Measurements from ENCODE around the gene VAV3.

VAV3 gene

DNA sequence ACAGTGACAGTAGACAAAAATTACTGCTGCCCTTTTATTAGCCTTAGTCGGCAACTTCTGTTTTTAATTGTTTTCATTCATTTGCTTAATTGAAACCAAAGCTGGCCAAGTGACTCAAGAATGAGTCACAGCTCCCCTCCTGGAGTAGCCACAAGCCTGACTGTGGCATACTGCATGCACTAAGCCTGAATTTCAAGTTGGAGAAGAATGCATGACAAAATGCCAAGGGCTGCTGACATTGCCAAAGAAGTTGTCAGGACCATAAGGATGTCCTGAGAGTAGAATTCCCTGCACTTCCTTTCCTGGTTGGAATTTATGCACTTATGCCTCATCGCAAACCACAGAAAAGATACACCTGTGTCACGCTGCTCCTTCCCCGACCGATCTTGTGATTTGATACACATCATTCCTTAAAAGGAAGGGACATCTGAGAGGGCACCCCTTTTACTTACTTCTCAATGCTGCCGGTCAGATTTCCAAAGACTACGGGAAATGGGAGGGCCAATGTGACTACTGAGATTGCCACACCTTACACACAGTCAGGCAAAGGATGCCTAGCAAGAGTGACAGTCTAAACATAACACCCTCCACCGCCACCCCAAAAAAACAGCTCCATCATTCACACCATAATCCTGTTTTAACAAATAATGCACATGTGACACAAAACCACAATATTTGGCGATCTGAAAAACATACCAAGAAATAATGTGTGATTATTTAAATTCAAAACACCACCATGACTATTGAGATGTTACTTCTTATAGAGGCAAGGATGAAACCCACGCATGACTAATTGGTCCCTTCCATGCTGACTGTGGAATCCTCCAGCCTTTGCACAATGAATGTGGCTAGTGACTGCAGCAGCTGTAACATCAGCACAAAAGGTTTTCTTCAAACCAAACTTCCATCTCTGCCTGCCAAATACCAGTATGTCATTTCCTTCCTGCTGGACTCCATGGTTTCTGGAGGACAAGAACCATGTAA lies 28.2 kb downstream of the VAV3 start:
- peak in 1 of 2 donors; percentile 18 for DNase-seq (ENCODE audit: low read depth in 1 of 2, low spot score in 1 of 2)

DNA sequence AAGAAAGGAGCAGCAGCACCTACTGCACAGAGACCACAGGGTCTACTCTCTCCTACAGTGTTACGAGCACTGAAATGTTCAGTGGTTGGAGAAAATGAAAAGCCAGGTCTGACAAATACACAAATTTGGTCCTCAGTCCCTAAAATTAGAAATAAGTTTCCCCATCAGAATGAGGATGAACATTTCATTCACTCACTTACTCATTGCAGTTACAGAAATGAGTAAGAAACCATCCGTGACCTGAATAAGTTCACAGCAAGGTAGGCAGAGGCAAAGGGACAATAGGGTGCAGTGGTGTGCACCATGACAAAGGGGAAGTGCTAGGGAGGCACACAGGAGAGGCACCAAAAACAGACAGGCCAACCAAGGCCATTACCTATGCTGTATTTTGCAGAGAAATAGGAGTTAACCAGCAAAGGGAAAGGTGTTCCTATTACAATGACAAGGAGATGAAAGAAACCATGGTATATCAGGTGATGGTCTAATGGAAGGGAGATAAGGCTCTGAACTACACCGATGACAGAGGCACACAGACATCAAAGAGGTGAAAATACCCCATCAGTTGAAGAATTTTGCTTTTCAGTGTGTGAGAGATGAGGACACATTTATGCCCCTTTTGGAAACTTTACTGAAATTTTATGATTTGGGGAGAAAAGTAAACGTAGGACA lies 29.4 kb downstream of the VAV3 start:
- peak in 1 of 2 donors; percentile 5 for DNase-seq (ENCODE audit: low read depth in 1 of 2, low spot score in 1 of 2)

DNA sequence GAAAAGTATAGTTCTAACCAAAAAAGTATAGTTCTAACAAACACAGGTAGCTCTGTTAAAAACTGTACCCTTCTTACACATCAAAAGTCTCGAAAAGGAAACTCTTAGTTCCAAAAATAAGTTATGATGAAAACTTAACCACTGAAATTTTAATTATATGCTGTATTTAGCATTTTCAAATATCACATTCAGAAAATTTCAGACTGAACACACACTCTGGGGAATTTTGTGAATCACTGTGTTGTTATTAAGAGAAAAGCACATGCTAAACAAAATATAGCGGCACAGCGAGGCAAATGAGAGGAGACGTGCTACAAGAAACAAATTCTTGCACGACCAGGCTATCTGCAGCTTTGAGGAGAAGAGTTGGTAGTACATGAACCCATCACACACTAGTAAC lies 30.4 kb downstream of the VAV3 start:
- no peak for DNase-seq (ENCODE audit: low read depth in 1 of 2, low spot score in 1 of 2)

DNA sequence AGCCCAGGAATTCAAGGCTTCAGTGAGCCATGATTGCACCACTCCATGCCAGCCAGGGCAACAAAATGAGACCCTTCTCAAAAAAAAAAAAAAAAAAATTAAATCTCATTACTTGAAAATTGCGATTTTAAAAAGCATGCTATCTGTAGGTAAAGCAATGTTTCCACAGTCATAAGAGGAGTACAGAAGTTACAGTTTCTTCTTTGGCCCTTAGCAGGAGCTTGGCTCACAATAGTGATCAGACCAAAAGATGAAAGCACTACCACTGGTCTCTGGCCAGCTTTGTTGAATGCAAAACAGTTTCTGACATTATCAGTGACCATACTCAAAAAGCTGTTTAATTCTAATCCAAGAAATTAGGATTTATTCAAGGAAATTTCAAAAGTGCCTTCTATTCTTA lies 31.2 kb downstream of the VAV3 start:
- no peak for DNase-seq (ENCODE audit: low read depth in 1 of 2, low spot score in 1 of 2)

DNA sequence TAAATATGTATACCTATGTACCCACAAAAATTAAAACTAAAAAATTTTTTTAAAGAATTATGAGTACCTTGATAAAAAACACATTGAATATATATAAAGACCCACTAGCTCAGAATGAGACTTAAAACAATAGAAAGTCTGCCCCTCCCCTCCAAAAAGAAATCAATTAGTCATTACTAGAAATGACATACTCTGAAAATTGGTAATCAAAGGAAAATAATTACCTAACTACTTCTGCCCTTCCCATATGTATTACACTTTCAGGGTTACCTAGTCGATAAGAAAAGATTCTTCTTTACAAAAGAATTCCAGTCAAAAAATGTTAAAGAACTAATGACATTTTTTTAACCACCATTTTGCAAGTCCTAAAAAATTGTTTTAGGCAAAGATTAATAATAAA lies 34.7 kb downstream of the VAV3 start:
- DNase-seq (ENCODE audit: low read depth in 1 of 2, low spot score in 1 of 2), result no peak

DNA sequence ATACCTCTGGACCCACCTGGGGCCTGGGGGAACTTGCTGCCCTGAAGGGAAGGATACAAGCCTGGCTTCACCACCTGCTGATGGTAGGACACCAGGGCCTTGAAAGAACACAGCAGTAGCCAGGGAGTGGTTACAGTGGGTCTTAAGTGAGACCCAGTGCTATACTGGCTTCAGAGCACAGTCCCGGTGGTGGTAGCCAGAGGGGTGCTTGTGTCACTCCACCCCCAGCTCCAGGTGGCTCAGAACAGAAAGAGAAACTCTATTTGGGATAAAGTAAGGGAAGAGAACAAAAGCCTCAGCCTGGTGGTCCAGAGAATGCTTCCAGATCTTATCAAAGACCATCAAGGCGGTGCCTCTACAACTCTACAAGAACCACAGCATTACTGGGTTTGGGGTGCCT lies 37.2 kb downstream of the VAV3 start:
- no peak for DNase-seq (ENCODE audit: low read depth in 1 of 2, low spot score in 1 of 2)

DNA sequence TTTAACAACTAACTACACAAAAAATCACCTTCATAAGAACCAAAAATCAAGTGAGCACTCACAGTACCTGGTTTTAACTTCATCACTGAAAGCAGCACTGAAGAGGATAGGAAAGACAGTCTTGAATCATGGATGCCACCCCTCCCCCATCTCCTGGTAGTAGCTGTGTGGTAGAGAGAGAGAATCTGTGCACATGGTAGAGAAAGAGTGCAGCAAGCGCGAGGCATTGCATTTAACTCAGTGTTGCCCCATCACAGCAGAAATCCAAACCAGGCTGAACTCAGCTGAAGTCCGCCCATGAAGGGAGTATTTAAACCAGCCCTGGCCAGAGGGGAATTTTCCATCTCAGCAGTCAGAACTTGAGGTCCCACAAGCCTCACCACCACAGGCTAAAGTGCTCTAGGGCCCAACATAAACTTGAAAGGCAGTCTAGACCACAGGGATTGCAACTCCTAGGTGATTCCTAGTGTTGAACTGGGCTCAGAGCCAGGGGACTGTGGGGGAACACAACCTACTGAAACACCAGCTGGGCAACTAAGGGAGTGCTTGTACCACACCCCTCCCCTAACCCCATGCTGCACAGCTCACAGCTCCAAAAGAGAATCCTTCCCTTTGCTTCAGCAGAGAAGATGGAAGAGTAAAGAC lies 38.4 kb downstream of the VAV3 start:
- no peak for DNase-seq (ENCODE audit: low read depth in 1 of 2, low spot score in 1 of 2)

DNA sequence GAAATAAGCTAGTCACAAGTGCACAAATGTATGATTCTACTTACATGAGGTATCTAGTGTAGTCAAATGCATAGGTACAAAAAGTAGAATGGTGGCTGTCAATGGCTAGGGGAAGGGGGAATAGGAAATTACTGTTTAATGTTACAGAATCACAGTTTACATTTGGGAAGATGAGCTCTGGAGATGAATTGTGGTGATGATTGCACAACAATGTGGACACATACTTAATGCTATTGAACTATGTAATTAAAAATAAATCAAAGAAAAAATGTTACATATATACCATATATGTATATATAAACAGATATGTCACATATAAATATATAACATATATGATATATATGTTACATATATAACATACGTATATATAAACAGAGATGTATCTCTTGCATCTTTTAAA lies 39.4 kb downstream of the VAV3 start:
- no peak for DNase-seq (ENCODE audit: low read depth in 1 of 2, low spot score in 1 of 2)

DNA sequence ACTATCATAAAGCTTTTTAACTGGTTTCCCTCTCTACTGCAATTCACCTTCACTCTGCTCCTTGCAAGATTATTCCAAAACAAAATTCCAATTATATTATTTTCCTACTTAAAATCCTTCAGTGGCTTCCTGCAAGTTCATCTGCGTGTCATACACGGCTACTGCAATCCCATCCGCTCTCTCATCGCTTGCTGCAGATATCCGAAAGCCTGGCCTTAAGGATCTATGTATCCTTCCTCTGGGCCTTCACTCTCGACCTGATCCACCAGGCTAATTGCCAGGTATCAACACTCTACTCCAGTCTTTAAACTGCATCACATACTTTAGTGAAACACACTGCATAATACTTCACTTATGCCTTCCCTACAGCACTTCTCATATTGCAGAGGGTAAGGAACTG lies 44.0 kb downstream of the VAV3 start:
- DNase-seq (ENCODE audit: low read depth in 1 of 2, low spot score in 1 of 2), result no peak

DNA sequence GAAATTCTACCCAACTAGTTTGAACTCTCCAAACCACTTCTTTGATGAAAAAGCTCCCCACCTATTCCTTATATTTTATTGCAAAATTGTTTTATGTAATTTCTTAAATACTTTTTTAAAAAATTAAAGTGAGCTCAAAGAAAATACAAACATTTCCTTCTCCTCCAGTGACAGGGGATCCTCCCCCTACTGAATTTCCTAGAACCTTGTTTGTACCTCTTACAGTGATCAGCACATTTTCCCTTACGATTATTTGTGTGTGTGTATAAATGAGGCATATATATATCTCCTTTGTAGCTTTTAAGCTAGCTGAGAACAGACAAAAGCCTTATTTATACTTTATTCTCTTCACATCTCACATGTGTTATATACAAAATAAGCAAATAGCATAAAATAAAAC lies 44.4 kb downstream of the VAV3 start:
- no peak for DNase-seq (ENCODE audit: low read depth in 1 of 2, low spot score in 1 of 2)

DNA sequence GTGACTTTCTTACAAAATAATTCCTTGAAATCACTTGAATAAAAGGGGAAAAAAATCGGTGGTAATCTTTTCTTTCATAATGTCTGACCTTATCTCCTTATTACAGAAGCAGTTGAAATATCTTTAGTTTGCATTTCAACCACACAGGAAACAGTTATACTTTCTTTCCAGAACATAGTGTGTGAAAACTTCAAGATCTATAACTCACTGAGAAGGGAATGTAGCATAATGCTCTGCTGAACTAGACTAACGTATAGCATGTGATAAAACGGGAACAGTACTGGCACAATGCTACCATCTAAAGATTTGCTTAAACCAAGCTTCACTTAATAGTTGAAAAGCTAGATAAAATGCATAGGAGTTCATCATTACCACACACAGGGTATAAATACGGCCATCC lies 45.0 kb downstream of the VAV3 start:
- DNase-seq (ENCODE audit: low read depth in 1 of 2, low spot score in 1 of 2), result no peak

DNA sequence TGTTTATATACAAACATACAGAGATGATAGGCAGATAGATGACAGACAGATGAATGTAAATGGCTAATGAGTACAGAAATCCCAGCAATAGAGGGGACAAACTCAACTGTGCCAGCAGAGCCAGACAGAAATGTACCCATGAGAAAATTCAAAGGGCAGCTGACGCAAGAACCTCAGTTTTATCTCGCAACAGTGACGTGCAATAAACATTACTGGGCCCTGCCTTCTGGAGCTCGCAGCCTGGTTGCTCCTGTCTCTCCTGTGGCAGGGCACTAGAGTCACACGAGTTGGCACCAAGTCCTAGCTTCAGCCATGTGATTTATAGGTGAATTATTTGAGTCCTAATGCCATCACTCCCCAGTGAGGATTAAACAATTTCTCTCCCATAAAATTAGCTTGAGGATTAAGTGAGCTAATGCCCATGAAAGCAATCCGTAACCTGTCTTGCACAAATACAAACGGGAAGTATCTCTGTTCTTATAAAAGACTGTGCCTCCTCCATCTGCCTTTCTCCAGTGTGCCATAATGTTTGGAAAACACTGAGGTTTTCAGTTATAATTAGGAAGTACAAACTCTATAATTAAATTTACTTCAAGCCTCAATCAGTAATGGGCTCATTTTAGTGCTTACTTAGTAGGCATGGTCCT lies 50.7 kb downstream of the VAV3 start:
- no peak for DNase-seq (ENCODE audit: low read depth in 1 of 2, low spot score in 1 of 2)

DNA sequence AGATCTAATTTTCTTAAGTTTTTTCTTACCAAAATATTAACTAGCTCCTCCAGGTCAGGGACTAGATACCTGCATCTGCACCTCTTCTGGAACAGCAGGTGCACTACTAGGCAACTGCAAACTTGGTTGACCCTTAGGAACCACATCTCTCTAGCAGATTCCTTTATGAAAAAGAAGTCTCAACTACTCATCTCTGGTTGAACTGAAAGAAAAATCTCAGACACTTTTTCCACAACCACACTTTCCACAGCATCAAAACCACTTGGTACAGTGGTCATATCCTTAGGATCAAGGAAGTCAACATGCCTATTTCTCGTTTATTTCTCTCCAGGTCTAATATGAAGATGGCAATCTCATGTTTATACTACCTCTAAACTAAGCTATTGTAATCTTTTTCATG lies 52.3 kb downstream of the VAV3 start:
- no peak for DNase-seq (ENCODE audit: low read depth in 1 of 2, low spot score in 1 of 2)

DNA sequence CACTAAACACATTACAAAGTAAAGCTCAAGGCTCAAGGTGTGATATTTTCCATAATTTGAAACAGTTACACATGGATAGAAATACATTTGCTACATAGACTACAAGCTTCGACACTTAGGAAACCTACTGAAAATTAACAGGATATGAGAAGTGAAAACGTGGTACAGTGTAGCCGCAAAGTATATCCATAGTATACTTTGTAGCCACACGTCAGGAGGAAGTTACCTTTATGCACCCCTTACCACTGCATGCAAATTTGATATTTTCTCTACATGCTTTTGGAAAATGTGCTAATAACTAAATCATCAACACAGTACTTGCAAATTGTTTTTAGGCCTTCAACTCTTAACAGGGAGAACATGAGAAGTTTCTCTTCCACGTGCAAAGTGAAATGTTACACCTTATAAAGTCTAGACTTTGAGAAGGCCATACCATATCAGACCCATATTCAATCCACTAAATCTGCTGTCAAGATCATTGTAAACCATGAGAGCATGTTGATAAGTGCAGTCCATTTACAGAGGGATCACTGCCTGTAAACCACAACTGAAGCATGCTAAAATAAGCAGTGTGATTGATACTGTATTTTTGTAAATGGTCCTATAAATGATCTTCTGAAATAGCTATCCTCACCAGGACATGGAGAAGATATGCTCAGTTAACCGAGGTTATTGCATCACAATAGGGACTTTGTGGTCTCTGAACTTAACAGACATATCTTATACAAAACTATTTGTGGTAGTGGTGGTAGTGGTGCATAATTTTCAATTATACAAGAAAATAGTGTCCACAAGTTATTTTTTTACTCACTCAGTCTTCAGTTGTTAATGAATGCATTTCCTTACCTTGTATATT lies 64.7 kb downstream of the VAV3 start:
- DNase-seq (ENCODE audit: low read depth in 1 of 2, low spot score in 1 of 2), result no peak

DNA sequence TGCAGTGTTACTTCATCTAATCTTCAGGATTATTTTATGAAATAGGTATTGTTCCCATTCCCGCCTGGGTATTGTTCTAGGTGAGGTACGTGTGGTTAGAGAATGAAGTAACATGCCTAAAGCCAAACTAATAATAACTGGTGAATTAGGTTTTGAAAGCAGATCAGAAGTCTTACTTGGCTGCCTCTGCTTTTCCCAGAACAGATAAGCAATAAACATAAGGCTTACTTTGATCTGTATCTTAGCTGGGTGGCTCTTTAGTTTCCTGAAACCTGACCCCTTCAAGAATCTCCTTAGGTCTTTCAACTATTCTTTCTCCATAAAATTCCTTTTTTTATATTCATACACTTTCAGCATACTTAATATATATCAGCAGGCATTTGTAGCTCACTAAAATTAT lies 65.3 kb downstream of the VAV3 start:
- DNase-seq (ENCODE audit: low read depth in 1 of 2, low spot score in 1 of 2), result no peak

DNA sequence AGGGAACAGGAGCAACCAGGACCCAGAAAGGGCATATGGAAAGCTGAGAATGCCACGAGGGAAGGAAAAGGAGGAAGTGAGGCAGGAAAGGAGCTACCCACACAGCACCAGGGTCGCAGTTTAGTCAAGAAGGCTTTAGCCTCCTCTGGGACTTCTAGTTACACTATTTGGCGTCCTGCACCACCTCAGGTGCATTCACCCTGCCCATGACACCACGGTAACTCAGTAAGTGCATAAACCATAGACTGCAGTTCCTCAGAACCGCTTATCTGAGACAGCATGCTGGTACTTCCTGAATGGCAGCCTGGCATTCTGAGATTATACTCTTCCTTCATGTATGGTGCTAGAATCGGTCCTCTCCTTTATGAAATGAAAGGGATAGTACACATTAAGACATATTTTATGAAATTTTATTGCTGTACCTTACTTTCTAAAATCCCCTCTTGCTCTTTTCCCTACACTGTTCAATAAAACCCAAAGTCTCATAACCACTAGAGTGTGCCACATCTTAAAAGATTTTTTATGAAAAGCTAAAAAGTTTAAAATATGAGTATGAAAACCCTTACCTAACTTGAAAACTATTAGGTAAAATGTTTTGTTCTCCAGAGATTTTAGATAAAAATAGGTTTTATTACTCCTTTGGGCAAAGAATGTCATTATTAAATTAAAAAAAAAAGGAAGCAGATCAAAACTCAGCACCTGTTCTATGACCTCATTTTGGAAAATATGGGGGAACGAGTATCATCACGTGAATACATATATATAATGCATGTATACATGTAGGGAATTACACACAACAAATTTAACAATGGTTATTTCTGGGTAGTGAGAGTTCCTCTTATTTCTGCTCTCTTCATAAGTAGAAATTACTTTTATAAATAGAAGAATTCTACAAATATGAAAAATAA lies 67.3 kb downstream of the VAV3 start:
- DNase-seq (ENCODE audit: low read depth in 1 of 2, low spot score in 1 of 2), result no peak

DNA sequence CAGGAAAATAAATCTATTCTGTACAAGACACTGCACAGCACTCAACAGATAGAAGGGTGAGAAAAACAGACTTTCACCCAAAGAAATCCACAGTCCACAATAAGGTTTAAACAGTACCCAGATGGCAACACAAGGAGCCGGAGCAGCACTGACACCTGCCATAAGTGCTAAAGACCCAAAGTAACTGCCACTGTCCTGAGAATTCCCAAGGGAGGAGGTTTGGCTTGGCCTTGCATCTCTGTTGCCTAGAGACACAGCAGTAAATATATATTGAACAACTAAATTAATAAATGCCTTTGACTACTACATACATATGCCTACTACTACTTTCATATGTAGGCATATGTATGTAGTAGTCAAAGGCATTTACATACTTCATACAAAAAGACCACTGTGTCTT lies 68.0 kb downstream of the VAV3 start:
- no peak for DNase-seq (ENCODE audit: low read depth in 1 of 2, low spot score in 1 of 2)

DNA sequence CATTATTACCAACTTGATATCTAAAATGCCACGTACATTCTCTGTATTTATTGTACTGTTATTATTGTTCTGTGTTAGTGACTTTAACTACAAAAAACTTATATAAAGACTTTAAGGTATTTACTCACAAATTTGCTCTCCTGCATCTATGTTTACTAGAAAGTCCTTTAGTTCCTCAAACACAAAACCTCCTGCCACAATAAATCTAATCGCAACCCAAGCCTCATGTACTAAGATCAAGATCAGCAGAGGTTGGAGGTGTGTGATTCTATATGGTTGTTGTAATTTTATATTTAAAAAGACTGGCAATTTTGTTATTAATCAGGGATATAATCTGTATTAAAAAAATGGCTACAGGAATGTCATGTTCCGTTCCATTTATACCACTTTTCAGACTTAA lies 68.6 kb downstream of the VAV3 start:
- DNase-seq (ENCODE audit: low read depth in 1 of 2, low spot score in 1 of 2), result no peak

DNA sequence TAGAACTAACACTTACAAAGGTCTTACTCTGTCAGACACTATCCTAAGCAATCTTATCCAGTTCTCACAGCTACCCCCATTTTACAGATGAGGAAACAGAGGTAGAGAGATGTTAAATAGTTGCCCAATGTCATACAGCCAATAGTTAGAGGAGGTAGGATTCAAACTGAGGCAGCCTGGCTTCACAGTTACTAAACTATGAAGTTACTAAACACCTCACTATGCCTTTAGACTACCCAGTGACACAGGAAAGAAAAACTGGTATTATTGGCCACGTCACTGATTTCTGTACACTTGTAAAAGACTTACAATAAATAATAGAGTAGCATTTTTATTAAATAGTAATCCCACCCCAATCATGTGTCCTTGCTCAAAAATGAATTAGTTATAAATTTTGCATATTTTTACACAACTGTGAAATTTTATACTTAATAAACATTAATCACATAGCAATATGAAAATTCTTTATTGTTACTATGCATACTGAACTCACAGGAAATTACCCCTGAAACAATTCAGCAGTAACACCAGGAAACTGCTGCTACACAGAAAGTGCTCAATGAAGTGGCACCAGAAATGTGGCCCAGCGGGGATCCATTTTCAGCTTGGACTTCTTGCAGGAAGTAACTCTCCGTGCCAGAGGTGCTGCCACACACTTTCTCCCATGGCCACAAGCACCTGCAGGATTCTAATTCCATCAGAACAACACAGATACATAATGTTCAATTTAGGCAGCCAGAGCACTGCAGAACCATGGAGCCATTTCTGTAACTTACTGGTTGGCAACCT lies 69.4 kb downstream of the VAV3 start:
- no peak for DNase-seq (ENCODE audit: low read depth in 1 of 2, low spot score in 1 of 2)
